Measurements from ENCODE around the gene SEMA4C. TPM values are rescaled to one million over a fixed set of nuclear protein-coding genes. Genes with fewer than 3 reads are reported as not detected.

Gene SEMA4C
- total and polyA plus RNA-seq, 9 of the 15 experiments (the other 6 are each of a cell fraction or from before 2014, with no cell fraction given), result 0.32 to 59.7 (median 23.9) TPM

- TF ChIP-seq MTA1 (IDR thresholded peaks at IDR 0.05; ENCODE audit: borderline replicate concordance) (no peak), FOXA3 (CRISPR knock-in tag; conservative IDR thresholded peaks at IDR 0.05 in 1 of 2, IDR thresholded peaks at IDR 0.05 in 1 of 2) (peak in 1 of 2 experiments; percentile 66; a peak in 1 of 4 replicates), ZNF384 (IDR thresholded peaks at IDR 0.05; ENCODE audit: low read depth, low read length) (no peak), ZNF146 (CRISPR knock-in tag; IDR thresholded peaks at IDR 0.05; ENCODE audit: unreplicated experiment) (no peak), NEUROD1 (IDR thresholded peaks at IDR 0.05; ENCODE audit: borderline replicate concordance, low read depth, low read length, partially characterized antibody) (no peak), SOX6 (IDR thresholded peaks at IDR 0.05) (0 out of 2 replicates have a peak, but pooled peaks have one; percentile 39), SP1 (CRISPR knock-in tag; IDR thresholded peaks at IDR 0.05) (no peak), ZBTB9 (CRISPR knock-in tag; IDR thresholded peaks at IDR 0.05) (no peak), ZNF318 (IDR thresholded peaks at IDR 0.05; ENCODE audit: borderline replicate concordance in 1 of 2, low read depth in 1 of 2) (no peak), TARDBP (IDR thresholded peaks at IDR 0.05) (no peak), FUS (optimal IDR thresholded peaks at IDR 0.05; ENCODE audit: low read depth, low read length) (no peak), BRD9 (IDR thresholded peaks at IDR 0.05; ENCODE audit: low read depth, partially characterized antibody) (peak; percentile 12), CTCF (IDR thresholded peaks at IDR 0.05 in 2 of 3, conservative IDR thresholded peaks at IDR 0.05 in 1 of 3; ENCODE audit: insufficient read depth in 2 of 3, low read depth in 1 of 3, low read length in 3 of 3) (no peak), BCL6 (CRISPR knock-in tag; IDR thresholded peaks at IDR 0.05) (no peak), ELF4 (CRISPR knock-in tag; IDR thresholded peaks at IDR 0.05) (no peak), ZFPM2 (CRISPR knock-in tag; IDR thresholded peaks at IDR 0.05) (no peak)
These were observed 861 bp upstream of the SEMA4C start (continued) for GRCh38 chr2:96870626-96871255.
